Measurements from ENCODE around the gene MRRF. TPM values are rescaled to one million over a fixed set of nuclear protein-coding genes. Genes with fewer than 3 reads are reported as not detected.

MRRF gene
- total RNA-seq, 1 donor from 2014 or later = 52.7 TPM

DNA sequence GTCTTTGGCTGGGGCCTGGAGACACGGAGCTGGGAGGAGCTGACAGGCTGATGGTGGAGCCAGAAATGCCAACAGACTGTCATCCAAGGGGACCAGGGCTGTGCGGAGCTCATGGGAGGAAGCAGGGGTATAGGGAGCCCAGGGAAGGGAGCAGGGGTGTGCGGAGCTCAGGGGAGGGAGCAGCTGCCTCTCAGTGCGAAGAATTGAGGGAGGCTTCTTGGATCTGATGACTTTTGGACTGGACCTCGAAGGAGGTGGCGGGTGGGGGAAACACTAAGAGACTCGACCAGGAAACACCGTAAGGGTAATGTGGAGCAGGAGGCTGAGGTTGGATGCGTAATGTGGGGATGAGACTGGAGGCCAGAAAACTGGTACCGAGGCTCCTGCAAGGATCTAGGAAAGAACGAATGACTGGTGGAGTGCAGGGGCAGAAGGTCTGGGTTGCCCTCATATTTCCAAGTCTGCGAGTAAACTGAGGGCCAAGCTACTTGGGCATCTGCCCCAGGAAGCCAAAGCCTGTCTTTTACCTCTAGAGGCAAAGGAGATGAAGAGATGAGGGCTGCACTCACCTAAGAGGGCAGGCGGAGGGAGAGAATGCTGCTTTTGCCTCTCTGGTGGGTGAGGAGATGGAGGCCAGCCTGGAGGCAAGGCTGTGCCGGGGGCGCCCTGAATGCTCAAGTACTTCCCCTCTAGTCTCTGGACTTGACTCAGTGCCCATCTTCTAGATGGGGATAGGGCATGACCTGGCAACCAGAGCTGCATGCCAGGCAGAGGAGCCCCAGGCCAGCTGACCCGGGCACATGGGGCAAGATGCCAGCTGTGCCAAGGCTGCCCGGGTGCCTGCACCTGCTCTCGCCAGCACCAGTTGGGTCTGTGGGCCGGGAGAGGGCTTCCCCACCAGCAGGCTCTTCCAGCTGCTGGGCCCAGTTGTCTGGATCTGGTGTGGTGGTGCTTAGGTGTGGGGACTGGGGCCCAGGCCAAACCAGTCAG, 108.5 kb downstream of the MRRF start:
- Histone ChIP-seq H3K27me3 (ENCODE audit: control insufficient read depth, insufficient read depth, low read length) (no peaks in the 10 kb centered on the region), H3K4me3 (ENCODE audit: low read depth, low read length) (no peak overlapping the region), H3K36me3 (ENCODE audit: control insufficient read depth, insufficient read depth, low read length) (no peaks in the 10 kb centered on the region)
- DNase-seq (ENCODE audit: low read depth) = no peak
- TF ChIP-seq, protein P1, sequence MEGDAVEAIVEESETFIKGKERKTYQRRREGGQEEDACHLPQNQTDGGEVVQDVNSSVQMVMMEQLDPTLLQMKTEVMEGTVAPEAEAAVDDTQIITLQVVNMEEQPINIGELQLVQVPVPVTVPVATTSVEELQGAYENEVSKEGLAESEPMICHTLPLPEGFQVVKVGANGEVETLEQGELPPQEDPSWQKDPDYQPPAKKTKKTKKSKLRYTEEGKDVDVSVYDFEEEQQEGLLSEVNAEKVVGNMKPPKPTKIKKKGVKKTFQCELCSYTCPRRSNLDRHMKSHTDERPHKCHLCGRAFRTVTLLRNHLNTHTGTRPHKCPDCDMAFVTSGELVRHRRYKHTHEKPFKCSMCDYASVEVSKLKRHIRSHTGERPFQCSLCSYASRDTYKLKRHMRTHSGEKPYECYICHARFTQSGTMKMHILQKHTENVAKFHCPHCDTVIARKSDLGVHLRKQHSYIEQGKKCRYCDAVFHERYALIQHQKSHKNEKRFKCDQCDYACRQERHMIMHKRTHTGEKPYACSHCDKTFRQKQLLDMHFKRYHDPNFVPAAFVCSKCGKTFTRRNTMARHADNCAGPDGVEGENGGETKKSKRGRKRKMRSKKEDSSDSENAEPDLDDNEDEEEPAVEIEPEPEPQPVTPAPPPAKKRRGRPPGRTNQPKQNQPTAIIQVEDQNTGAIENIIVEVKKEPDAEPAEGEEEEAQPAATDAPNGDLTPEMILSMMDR (IDR thresholded peaks at IDR 0.05; ENCODE audit: insufficient read depth, low read length, severe bottlenecking) = no peak
- no peak for FAIRE-seq

DNA sequence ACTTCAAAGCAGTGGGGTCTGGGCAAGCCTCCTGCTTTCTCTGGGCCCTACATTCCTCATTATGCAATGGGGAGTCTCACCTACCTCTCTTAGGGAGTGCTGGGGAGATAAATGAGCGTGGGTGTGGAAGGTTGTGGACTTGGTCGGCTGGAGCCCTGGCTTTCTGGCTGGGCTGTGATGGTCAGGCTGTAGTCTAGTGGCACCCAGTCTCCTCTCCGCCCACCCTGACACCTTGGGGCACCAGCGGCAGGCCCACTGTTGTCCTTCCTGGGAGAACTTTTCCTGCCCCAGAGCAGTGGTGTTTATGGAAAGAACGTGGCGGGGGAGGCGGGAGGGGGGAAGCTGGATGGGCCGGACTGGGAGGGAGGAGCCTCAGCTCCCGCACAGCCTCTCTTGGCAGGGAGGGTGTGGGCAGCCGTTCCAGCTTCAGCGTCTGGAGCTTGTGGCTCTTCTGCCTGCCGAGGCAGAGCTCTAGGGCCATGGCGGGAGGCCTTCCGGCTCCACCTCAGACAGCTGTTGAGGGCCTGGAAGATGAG, 110.3 kb downstream of the MRRF start:
- peak; percentile 51 for DNase-seq (ENCODE audit: low read depth)
- H3K4me3 ChIP-seq (ENCODE audit: low read depth, low read length) = no peak overlapping the region
- H3K27me3 ChIP-seq (ENCODE audit: control insufficient read depth, insufficient read depth, low read length) = no peaks in the 10 kb centered on the region
- H3K36me3 ChIP-seq (ENCODE audit: control insufficient read depth, insufficient read depth, low read length) = no peaks in the 10 kb centered on the region
- TF ChIP-seq, protein P1 (IDR thresholded peaks at IDR 0.05; ENCODE audit: insufficient read depth, low read length, severe bottlenecking) = no peak
- FAIRE-seq = no peak

DNA sequence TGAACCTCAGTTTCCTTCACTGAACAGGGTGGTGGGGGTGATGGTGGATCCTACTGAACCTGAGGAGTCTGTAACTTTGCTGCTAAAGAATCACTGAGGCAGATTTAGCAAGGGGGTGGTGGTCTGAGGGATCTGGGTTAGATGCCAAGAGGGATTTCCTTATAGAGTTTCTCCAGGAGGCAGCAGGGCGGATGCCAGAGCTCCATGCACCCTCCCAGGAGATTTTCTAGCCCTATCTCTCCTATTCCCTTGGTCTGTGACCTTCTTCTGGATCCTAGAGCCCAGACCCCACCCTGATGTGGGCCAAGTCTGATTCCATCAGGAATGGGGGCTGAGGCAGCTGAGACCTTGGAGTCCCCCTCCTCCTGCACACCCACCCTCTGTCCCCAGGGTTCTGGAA, 112.1 kb downstream of the MRRF start:
- no peak for DNase-seq (ENCODE audit: low read depth)
- no peak for FAIRE-seq
- H3K4me3 ChIP-seq (ENCODE audit: low read depth, low read length) = no peak overlapping the region
- H3K36me3 ChIP-seq (ENCODE audit: control insufficient read depth, insufficient read depth, low read length) = no peaks in the 10 kb centered on the region
- no peaks in the 10 kb centered on the region for H3K27me3 ChIP-seq (ENCODE audit: control insufficient read depth, insufficient read depth, low read length)
- TF ChIP-seq, protein P1 (IDR thresholded peaks at IDR 0.05; ENCODE audit: insufficient read depth, low read length, severe bottlenecking) = no peak

DNA sequence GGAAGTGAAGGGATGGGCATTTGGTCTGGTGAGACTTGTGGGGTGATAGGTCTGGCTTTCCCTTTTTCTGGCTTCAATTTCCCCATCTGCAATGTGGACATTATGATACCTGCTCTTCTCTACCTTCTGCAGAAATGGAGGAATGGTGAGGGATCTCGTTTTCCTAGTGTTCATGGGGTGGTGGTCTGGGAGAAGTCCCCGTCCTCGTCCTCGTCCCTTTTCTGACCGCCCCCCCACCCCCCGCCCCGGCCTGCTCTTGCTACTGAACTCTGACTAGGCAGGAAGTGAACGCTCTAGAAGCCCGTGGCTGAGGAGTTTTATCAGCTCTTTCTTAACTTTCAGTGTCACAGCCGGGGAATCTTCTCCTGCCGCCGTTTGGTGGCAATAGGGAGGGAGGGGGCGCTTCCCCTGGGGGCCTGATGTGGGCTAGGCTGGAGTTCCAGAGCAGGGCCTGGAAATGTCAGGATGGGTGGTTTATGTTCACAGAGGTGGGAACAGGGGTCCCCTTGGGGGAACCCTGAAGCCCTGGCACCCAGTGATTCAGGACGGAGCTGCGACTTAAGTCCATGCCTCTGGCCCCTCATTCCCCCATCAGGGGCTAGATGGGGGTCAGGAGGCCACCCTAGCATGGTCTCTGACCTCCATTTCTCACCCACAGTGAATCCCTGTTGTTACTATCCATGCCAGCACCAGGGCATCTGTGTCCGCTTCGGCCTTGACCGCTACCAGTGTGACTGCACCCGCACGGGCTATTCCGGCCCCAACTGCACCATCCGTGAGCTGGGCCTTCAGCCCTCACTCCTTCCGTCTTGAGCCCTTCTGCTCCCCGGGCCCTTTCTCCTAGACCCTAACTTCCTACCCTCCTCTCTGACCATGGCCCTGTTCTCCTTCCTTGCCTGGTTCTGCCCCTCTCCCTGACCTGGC, 112.8 kb downstream of the MRRF start:
- no peaks in the 10 kb centered on the region for H3K36me3 ChIP-seq (ENCODE audit: control insufficient read depth, insufficient read depth, low read length)
- no peak for FAIRE-seq
- H3K4me3 ChIP-seq (ENCODE audit: low read depth, low read length) = no peak overlapping the region
- no peaks in the 10 kb centered on the region for H3K27me3 ChIP-seq (ENCODE audit: control insufficient read depth, insufficient read depth, low read length)
- no peak for DNase-seq (ENCODE audit: low read depth)
- TF ChIP-seq, protein P1 (IDR thresholded peaks at IDR 0.05; ENCODE audit: insufficient read depth, low read length, severe bottlenecking) = no peak

DNA sequence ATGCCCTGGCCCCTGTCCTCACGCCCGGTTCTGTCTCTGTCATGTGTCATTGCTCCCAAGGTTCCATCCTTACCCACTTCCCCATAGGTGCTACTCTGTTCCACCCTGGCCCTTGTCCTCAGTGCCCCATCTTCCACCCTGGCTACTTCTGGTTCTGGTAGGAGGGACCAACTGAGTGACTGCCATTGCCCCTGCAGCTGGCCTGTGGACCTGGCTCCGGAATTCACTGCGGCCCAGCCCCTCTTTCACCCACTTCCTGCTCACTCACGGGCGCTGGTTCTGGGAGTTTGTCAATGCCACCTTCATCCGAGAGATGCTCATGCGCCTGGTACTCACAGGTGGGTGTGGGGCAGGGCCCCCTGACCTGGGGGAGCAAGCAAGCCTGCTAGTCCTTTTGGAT, 113.6 kb downstream of the MRRF start:
- TF ChIP-seq, protein P1 (IDR thresholded peaks at IDR 0.05; ENCODE audit: insufficient read depth, low read length, severe bottlenecking) = no peak
- H3K4me3 ChIP-seq (ENCODE audit: low read depth, low read length) = no peak overlapping the region
- FAIRE-seq = no peak
- no peak for DNase-seq (ENCODE audit: low read depth)
- H3K36me3 ChIP-seq (ENCODE audit: control insufficient read depth, insufficient read depth, low read length) = no peaks in the 10 kb centered on the region
- H3K27me3 ChIP-seq (ENCODE audit: control insufficient read depth, insufficient read depth, low read length) = no peaks in the 10 kb centered on the region
